PC-9 (cell line): ENCODE measurements around the gene CDIP1.

ENCODE experiments used
- EZH2 ChIP-seq: fragments of 200-600 bp; sonication (generic); IDR thresholded peaks from 2 replicates; pipeline ENCODE4 v1.8.0; 2017; ENCODE audit warnings: antibody characterized with exemption, low read depth
- TF ChIP-seq, protein P1 (sequence below): fragments of 200-600 bp; sonication (generic); conservative IDR thresholded peaks from 2 replicates; pipeline ENCODE4 v1.6.1; 2017; ENCODE audit warnings: mixed run types, antibody characterized with exemption, mild to moderate bottlenecking, moderate library complexity

DNA sequence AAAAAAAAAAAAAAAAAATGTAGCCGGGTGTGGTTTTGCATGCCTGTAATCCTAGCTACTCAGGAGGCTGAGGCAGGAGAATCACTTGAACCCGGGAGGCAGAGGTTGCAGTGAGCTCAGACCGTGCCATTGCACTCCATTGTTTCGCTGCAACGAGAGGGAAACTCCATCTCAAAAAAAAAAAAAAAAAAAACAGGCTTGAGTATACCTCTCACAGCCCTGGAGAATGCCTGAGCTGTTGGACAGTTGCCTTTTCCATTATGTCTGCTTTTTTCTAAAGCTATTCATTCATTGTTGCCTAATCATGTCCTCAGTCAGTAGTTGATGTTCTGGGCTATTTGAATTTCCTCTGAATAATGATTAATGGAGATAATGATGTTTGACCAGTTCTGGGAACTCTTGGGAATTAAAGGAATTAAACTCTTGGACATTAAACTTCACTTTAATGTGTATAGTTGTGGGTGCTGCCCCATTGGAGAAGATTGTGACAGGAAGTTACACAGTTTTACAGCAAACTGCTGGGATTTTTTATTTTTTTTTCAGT, 50.5 kb downstream of the CDIP1 start:
- TF ChIP-seq, protein P1, sequence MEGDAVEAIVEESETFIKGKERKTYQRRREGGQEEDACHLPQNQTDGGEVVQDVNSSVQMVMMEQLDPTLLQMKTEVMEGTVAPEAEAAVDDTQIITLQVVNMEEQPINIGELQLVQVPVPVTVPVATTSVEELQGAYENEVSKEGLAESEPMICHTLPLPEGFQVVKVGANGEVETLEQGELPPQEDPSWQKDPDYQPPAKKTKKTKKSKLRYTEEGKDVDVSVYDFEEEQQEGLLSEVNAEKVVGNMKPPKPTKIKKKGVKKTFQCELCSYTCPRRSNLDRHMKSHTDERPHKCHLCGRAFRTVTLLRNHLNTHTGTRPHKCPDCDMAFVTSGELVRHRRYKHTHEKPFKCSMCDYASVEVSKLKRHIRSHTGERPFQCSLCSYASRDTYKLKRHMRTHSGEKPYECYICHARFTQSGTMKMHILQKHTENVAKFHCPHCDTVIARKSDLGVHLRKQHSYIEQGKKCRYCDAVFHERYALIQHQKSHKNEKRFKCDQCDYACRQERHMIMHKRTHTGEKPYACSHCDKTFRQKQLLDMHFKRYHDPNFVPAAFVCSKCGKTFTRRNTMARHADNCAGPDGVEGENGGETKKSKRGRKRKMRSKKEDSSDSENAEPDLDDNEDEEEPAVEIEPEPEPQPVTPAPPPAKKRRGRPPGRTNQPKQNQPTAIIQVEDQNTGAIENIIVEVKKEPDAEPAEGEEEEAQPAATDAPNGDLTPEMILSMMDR = no peak
- no peak for TF ChIP-seq EZH2
